ENCODE results near the gene PITX2. TPM values are rescaled to one million over a fixed set of nuclear protein-coding genes. Genes with fewer than 3 reads are reported as not detected.

Gene PITX2
- total and polyA plus RNA-seq, 2 experiments from 2014 or later = 0.52 to 0.99 TPM

- TF ChIP-seq ZNF114 (CRISPR knock-in tag; IDR thresholded peaks at IDR 0.05) = no peak
- TF ChIP-seq ZNF331 (CRISPR knock-in tag; IDR thresholded peaks at IDR 0.05; ENCODE audit: low read depth) = no peak
- TF ChIP-seq EZH2 (IDR thresholded peaks at IDR 0.05; ENCODE audit: low read depth, unreplicated experiment) = no peak
- TF ChIP-seq JUNB (IDR thresholded peaks at IDR 0.05; ENCODE audit: unreplicated experiment) = no peak
- TF ChIP-seq CTCF (conservative IDR thresholded peaks at IDR 0.05; ENCODE audit: low read depth in 2 of 2) = no peak
- no peak for TF ChIP-seq NANOG (IDR thresholded peaks at IDR 0.05; ENCODE audit: borderline replicate concordance)
- no peak for TF ChIP-seq ZNF462 (CRISPR knock-in tag; IDR thresholded peaks at IDR 0.05)
- TF ChIP-seq REST (IDR thresholded peaks at IDR 0.05; ENCODE audit: unreplicated experiment) = no peak
- TF ChIP-seq POLR2AphosphoS5 (IDR thresholded peaks at IDR 0.05; ENCODE audit: low read depth) = no peak
- no peak for TF ChIP-seq STAT1 (IDR thresholded peaks at IDR 0.05; ENCODE audit: unreplicated experiment)
- TF ChIP-seq ETS1 (IDR thresholded peaks at IDR 0.05) = no peak
- no peak for TF ChIP-seq EZH2phosphoT487 (IDR thresholded peaks at IDR 0.05; ENCODE audit: unreplicated experiment)
- no peaks in the 10 kb centered on the region for H3K79me2 ChIP-seq (replicated peaks; ENCODE audit: insufficient read depth)
- no peak overlapping the region for H3K4me3 ChIP-seq
- no peak overlapping the region for H2AFZ ChIP-seq
- ATAC-seq = no peak
- H3F3A ChIP-seq (replicated peaks; ENCODE audit: low read depth) = no peaks in the 10 kb centered on the region
- H3K4me1 Mint-ChIP-seq = peaks cover 36% of the 10 kb centered on the region
- no peaks in the 10 kb centered on the region for H3K9me3 Mint-ChIP-seq
- H4K20me1 ChIP-seq (replicated peaks; ENCODE audit: insufficient read depth) = 0 out of 2 replicates have a peak, but pooled peaks cover 3% of the 10 kb centered on the region
- H3K4me3 Mint-ChIP-seq = no peak overlapping the region
- H3K36me3 Mint-ChIP-seq (ENCODE audit: low read depth) = no peaks in the 10 kb centered on the region
- H3K36me3 ChIP-seq (ENCODE audit: insufficient read depth) = no peaks in the 10 kb centered on the region
- no peak for DNase-seq (ENCODE audit: low spot score)
- H3K4me2 ChIP-seq = peak overlapping the region; percentile 29; the same call in 1 of the 2 replicates
- H3K27ac Mint-ChIP-seq = no peak overlapping the region
- peaks cover 52% of the 10 kb centered on the region for H3K4me1 ChIP-seq (ENCODE audit: insufficient read depth)
- peaks cover 74% of the 10 kb centered on the region for H3K27me3 ChIP-seq (ENCODE audit: insufficient read depth)
- H3K9me2 ChIP-seq (ENCODE audit: insufficient read depth) = no peaks in the 10 kb centered on the region
- H3K27me3 Mint-ChIP-seq (ENCODE audit: insufficient read depth, low read depth, poor library complexity) = peaks cover 64% of the 10 kb centered on the region
- no peak overlapping the region for H3K27ac ChIP-seq (ENCODE audit: low read depth)
These were observed 13.7 kb downstream of the PITX2 start for GRCh38 chr4:110609044-110609750.
